Measurements from ENCODE around the gene BCAS3.
"Not testable (repeated sequence)": the region's sequence is repeated elsewhere in the genome, so short reads cannot be mapped to it uniquely, and the experiment has no call there.

Gene BCAS3

GRCh38 chr17:60798576-60798975, 120.9 kb downstream of the BCAS3 start:
- DNase-seq (ENCODE audit: low spot score): no peak

- no peak for DNase-seq (ENCODE audit: low spot score)
Observed at GRCh38 chr17:60802377-60802776, 124.7 kb downstream of the BCAS3 start.

DNA sequence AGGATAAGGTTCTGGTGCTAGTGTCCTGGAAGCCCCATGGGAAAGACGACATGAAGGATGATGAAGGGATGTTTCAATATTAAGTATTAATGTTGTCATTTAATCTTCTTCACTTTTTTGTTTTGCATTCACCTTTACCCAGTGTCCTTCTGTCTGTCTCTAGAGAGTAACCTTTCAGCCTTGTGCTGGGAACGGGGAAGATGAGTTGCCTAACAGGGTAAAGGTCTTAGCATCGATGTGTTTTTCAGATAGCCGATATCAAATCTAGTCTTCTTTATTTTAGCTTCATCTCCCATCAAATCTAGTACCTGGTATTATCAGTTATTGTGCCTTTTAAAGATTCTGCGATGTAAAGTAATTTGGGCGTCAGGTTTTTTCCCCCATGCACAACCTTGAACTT, 125.4 kb downstream of the BCAS3 start:
- no peak for DNase-seq (ENCODE audit: low spot score)

GRCh38 chr17:60804831-60805230, 127.2 kb downstream of the BCAS3 start:
- no peak for DNase-seq (ENCODE audit: low spot score)

DNA sequence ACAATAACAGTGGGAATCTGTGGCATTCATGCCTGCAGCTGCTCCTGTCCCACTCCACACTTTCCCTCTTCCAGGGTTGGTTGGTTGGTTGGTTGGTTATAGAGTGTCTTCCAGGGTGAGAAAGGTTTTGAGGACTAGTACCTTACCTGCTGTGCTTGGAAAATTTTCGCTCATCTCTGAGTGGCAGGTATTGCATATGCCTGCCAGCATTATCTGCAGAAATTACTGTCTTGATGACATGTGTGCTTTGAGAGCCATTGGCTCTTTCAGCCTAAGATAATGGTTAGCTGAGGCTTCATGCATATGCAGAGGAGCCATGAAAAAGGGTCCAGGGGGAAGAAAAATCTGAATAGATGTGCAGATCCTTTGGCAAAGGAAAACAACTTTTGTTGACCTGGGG, 131.8 kb downstream of the BCAS3 start:
- no peak for DNase-seq (ENCODE audit: low spot score)

DNA sequence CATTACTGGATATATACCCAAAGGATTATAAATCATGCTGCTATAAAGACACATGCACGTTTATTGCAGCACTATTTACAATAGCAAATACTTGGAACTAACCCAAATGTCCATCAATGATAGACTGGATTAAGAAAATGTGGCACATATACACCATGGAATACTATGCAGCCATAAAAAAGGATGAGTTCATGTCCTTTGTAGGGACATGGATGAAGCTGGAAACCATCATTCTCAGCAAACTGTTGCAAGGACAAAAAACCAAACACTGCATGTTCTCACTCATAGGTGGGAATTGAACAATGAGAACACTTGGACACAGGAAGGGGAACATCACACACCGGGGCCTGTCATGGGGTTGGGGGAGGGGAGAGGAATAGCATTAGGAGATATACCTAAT, 137.3 kb downstream of the BCAS3 start:
- not testable (repeated sequence) for DNase-seq (ENCODE audit: low spot score)

DNA sequence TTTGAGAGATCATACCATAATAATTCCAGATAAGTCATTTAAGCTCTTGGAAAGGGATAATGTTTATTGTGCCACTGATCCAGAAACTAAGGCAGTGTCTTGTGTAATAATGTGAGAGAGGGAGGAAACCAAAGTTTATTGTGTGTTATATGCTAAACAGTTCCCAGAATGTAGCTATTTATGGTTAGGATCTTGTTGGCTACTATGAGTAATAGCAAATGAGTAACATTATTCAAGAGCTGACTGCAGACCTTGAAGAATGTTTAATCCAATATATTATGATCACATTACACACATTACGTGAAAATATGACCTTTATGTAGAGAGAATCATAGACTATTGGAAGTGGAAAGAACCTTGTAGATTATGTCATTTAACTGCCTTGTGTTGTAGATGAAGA, 139.5 kb downstream of the BCAS3 start:
- no peak for DNase-seq (ENCODE audit: low spot score)

DNA sequence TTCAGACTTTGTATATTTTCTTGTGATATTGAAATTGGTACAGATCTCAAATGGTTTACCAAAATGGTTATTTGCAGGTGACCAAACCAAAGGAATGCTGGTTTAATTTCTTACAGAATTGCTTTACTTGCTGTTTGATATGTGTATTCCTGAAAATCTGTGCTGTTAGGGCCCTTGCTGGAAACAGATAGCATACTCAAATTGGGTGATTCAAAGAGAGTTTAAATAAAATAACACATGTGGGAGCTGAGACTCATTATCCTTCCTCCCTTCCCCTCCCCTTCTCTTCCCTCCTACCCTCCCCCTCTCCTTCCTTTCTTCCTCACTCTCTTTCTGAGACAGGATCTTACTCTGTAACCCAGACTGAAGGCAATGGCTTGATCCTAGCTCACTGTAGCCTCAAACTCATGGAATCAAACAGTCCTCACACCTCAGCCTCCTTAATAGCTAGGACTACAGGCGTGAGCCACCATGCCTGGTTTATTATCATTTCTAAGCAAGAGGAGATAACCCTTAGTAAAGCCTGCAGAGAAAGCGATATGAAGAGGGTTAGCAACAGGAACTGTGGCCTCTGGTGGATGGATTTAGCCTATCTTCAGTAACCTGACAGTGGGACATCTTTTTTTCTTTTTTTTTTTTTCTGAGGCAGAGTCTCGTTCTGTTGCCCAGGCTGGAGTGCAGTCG, 141.9 kb downstream of the BCAS3 start:
- DNase-seq (ENCODE audit: low spot score): no peak

- DNase-seq (ENCODE audit: low spot score): no peak
Observed at GRCh38 chr17:60823515-60823914, 145.9 kb downstream of the BCAS3 start.

DNA sequence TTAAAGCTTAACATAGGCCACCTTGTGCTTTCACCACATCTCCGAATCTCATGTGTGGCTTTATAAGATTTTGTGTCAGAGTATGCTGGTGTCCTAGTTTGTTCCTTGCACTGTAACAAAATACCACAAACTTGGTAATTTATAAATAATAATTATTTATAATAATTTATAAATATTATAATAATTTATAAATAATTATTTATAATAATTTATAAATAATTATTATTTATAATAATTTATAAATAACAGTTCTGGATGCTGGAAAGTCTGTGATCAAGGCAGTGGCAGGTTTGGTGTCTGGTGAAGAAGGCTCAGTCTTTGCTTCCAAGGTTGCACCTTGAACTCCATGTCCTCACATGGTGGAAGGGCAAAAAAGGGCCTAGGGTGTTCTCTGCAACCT, 147.7 kb downstream of the BCAS3 start:
- no peak for DNase-seq (ENCODE audit: low spot score)

DNA sequence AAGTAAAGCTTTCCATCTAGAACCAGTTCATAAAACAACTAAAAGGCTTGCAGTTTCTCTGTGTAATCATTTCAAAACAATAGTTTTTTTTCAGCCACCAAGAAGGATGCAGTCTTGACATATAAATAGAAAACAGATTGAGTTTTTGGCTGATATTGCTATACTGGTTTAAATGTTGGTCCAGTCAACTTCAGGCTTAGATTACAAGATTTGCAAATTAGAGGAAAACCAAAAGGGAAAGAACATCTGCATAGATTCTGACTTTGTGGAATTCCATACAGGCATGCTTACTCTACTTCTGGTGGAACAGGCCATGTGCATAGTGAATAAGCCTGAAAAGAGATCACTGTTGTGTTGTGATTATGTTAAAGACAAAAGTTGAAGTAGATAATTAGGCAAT, 150.3 kb downstream of the BCAS3 start:
- no peak for DNase-seq (ENCODE audit: low spot score)

GRCh38 chr17:60832151-60832585, 154.5 kb downstream of the BCAS3 start:
- no peak for DNase-seq (ENCODE audit: low spot score)

- DNase-seq (ENCODE audit: low spot score): no peak
Observed at GRCh38 chr17:60832631-60833030, 155.0 kb downstream of the BCAS3 start.

GRCh38 chr17:60840456-60840855, 162.8 kb downstream of the BCAS3 start:
- DNase-seq (ENCODE audit: low spot score): no peak

DNA sequence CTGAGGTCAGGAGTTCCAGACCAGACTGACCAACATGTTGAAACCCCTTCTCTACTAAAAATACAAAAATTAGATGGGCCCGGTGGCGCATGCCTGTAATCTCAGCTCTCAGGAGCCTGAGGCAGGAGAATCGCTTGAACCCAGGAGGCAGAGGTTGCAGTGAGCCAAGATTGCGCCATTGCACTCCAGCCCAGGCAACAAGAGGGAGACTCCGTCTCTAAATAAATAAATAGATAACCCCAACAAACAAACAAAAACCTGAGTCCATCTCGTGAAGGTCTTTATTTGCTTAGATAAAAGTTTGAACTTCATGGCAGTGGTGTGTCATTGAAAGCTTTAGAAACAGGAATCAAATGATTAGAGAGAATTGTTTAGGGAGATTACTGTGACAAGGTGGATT, 167.4 kb downstream of the BCAS3 start:
- DNase-seq (ENCODE audit: low spot score): no peak

GRCh38 chr17:60846175-60846574, 168.5 kb downstream of the BCAS3 start:
- DNase-seq (ENCODE audit: low spot score): no peak

DNA sequence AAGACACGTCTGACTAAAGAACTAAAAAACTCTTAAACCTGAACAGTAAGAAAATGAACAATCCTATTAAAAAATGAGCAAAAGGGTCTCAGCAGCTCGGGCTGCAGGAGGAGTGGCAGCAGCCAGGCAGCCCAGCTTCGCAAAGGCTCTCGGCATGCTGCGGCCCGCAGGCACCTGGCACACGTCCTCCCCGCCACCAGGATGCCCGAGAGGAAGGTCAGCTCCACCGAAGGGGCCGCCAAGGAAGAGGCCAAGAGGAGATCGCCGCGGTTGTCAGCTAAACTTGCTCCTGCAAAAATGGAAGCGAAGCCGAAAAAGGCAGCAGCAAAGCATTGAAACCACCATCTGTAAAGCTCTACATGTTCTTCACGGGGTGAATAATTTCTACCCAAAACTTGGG, 173.5 kb downstream of the BCAS3 start:
- DNase-seq (ENCODE audit: low spot score): no peak

DNA sequence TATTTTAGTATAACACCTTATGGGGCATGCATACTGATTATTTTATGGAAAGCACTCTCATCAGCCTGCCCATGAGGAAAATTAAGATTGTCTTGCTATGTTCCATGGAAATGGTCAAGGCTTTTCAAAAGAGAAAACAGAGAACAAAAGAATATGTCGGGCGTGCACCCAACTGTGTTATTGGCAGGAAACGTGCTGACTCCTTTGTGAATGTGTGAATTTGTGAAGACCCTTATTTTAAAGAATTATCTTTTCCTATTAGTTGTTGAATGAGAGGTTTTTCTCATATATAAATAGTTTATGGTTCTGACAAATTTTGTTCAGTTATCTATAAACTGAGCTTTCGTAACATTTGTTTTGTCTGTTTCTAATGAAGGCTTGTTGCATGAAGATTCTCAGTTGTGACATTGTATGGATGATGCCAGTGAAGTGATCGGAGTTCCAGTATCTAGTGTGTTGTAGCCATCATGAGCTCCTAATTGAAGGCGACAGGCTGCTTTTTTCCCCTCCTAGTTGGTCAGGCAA, 180.0 kb downstream of the BCAS3 start:
- no peak for DNase-seq (ENCODE audit: low spot score)

DNA sequence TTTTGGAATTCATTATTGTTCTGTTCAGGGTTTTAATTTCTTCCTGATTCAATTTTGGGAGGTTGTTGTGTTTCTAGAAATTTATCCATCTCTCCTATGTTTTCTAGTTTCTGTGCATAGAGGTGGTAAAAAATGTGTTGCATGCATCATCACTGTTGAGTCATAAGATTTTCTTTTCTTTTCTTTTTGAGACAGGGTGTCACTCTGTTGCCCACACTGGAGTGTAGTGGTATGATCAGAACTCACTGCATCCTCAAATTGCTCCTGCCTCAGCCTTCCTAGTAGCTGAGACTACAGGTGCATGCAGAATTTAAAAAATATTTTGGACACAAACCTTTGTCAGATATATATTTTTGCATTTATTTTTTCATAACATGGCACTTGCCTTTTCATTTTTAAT, 184.8 kb downstream of the BCAS3 start:
- DNase-seq (ENCODE audit: low spot score): no peak

GRCh38 chr17:60863892-60864707, 186.4 kb downstream of the BCAS3 start:
- DNase-seq (ENCODE audit: low spot score): no peak

DNA sequence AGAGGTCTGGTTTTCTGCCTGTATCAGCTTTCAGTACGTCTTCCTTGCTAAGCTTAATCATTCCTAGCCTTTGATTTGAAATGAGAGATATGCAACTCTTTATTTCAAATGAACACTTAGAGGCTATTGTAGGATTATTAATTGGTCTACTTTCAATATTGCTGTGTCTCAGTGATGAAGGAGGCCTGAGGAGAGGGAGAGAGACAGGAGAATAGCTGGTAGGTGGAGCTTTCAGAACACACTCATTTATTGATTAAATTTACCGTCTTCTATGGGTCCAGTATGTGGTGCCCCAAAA, 187.0 kb downstream of the BCAS3 start:
- DNase-seq (ENCODE audit: low spot score): no peak

GRCh38 chr17:60874772-60875171, 197.1 kb downstream of the BCAS3 start:
- no peak for DNase-seq (ENCODE audit: low spot score)

DNA sequence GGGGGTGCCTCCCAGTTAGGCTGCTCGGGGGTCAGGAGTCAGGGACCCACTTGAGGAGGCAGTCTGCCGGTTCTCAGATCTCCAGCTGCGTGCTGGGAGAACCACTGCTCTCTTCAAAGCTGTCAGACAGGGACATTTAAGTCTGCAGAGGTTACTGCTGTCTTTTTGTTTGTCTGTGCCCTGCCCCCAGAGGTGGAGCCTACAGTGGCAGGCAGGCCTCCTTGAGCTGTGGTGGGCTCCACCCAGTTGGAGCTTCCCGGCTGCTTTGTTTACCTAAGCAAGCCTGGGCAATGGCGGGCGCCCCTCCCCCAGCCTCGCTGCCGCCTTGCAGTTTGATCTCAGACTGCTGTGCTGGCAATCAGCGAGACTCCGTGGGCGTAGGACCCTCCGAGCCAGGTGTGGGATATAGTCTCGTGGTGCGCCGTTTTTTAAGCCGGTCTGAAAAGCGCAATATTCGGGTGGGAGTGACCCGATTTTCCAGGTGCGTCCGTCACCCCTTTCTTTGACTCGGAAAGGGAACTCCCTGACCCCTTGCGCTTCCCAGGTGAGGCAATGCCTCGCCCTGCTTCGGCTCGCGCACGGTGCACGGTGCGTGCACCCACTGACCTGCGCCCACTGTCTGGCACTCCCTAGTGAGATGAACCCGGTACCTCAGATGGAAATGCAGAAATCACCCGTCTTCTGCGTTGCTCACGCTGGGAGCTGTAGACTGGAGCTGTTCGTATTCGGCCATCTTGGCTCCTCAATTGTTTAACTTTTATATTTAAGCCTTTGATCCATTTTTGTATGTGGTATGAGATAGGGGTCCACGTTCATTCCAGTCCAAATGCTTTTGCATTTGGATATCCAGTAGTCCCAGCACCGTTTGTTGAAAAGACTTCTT, 209.3 kb downstream of the BCAS3 start:
- DNase-seq (ENCODE audit: low spot score): not testable (repeated sequence)

All from CD4-positive, alpha-beta T cell treated with Interleukin-15 for 4 hours (primary cell).